GM23248 (cell line): Measurements from ENCODE around the gene ARID1B. TPM values are rescaled to one million over a fixed set of nuclear protein-coding genes. Genes with fewer than 3 reads are reported as not detected.

Source experiments
- DNase-seq: peaks from one replicate; pipeline ENCODE4 v3.0.0-alpha.2; 2015
- H2AFZ ChIP-seq: fragments of 200-600 bp; sonication (generic); 2 replicates; pipeline ENCODE4 v1.6.1; 2016; ENCODE audit warnings: antibody characterized with exemption
- H3F3A ChIP-seq: fragments of 200-600 bp; sonication (generic); 2 replicates; pipeline ENCODE4 v1.6.1; 2016; ENCODE audit warnings: mild to moderate bottlenecking, antibody characterized with exemption, mixed run types; ENCODE audit not compliant: insufficient read depth
- H3K27ac ChIP-seq: fragments of 200-600 bp; sonication (generic); 2 replicates; pipeline ENCODE4 v1.5.1; 2016; ENCODE audit warnings: mild to moderate bottlenecking
- H3K27me3 ChIP-seq: fragments of 200-600 bp; sonication (generic); replicated peaks from 2 replicates; pipeline ENCODE4 v1.6.1; 2016; ENCODE audit warnings: mild to moderate bottlenecking; ENCODE audit not compliant: insufficient read depth
- H3K36me3 ChIP-seq: fragments of 200-600 bp; sonication (generic); 2 replicates; pipeline ENCODE4 v1.6.1; 2016; ENCODE audit warnings: low read depth, mild to moderate bottlenecking
- H3K4me1 ChIP-seq: fragments of 200-600 bp; sonication (generic); 2 replicates; pipeline ENCODE4 v1.6.1; 2016; ENCODE audit warnings: mild to moderate bottlenecking; ENCODE audit not compliant: insufficient read depth
- H3K4me2 ChIP-seq: fragments of 200-600 bp; sonication (generic); one replicate; pipeline ENCODE4 v1.6.1; 2016; ENCODE audit warnings: mild to moderate bottlenecking; ENCODE audit not compliant: unreplicated experiment
- H3K4me3 ChIP-seq: fragments of 200-600 bp; sonication (generic); 2 replicates; pipeline ENCODE4 v1.5.1; 2016; ENCODE audit warnings: mild to moderate bottlenecking
- H3K79me2 ChIP-seq: fragments of 200-600 bp; sonication (generic); 2 replicates; pipeline ENCODE4 v1.6.1; 2016; ENCODE audit warnings: mild to moderate bottlenecking; ENCODE audit not compliant: insufficient read depth
- H3K9ac ChIP-seq: fragments of 200-600 bp; sonication (generic); 2 replicates; pipeline ENCODE4 v1.6.1; 2016; ENCODE audit warnings: mild to moderate bottlenecking
- H3K9me2 ChIP-seq: fragments of 200-600 bp; sonication (generic); 2 replicates; pipeline ENCODE4 v1.6.1; 2016; ENCODE audit warnings: mixed run types, mild to moderate bottlenecking, moderate library complexity; ENCODE audit not compliant: insufficient read depth
- H3K9me3 ChIP-seq: fragments of 200-600 bp; sonication (generic); one replicate; pipeline ENCODE4 v1.6.1; 2017; ENCODE audit warnings: low read depth
- H4K20me1 ChIP-seq: fragments of 200-600 bp; sonication (generic); 2 replicates; pipeline ENCODE4 v1.6.0; 2016; ENCODE audit not compliant: insufficient read depth
- EZH2 ChIP-seq: fragments of 200-600 bp; sonication (generic); IDR thresholded peaks from 2 replicates; pipeline ENCODE4 v1.6.1; 2018; ENCODE audit warnings: antibody characterized with exemption, mild to moderate bottlenecking; ENCODE audit not compliant: insufficient read depth, poor library complexity, severe bottlenecking
- EZH2phosphoT487 ChIP-seq: fragments of 200-600 bp; sonication (generic); IDR thresholded peaks from 2 replicates; pipeline ENCODE4 v1.6.1; 2018; ENCODE audit warnings: antibody characterized with exemption, moderate library complexity, mild to moderate bottlenecking, low read depth; ENCODE audit not compliant: insufficient read depth
- WGBS, 2 experiments: methylation state at CpG; one replicate each; pipeline ENCODE4 v1.1.6; 2015 to 2017; ENCODE audit warnings: low lambda C conversion rate in 2 of 2, low coverage in 1 of 2; ENCODE audit errors: missing lambda C conversion rate in 2 of 2; 5-methylcytosine and 5-hydroxymethylcytosine counted together
- in situ Hi-C: fragments of 300-500 bp; cut with MboI; formaldehyde crosslinking; loops from 2 replicates; pipeline ENCODE4 v1.15.0; 2020
- polyA plus RNA-seq: library from polyadenylated mRNA; unstranded; fragments of >200 nt; fragmentation: Nextera tagmentation; extraction: Ambion mirVana; gene quantifications from 2 replicates; pipeline ENCODE4 v1.2.1, GENCODE V29; 2016
- total RNA-seq: library from RNA; depleted of rRNA; stranded (reverse); fragments of >200 nt; shearing (Covaris generic); gene quantifications from 2 replicates; pipeline ENCODE4 v1.2.3, GENCODE V29; 2014

The ARID1B gene
- total and polyA plus RNA-seq, 2 experiments from 2014 or later = 19.3 to 21.2 TPM

GRCh38 chr6:156988276-156989158 lies 211.3 kb downstream of the ARID1B start:
- no peak overlapping the region for H3K4me2 ChIP-seq
- no peak for DNase-seq
- H3K4me3 ChIP-seq = no peak overlapping the region
- peaks cover 100% of the 10 kb centered on the region for H3K79me2 ChIP-seq
- WGBS, 2 experiments = 61 to 67% methylated on average over 6 of the region's 6 CpGs
- H3K4me1 ChIP-seq = peaks cover 22% of the 10 kb centered on the region
- no peaks in the 10 kb centered on the region for H3K27me3 ChIP-seq
- no peaks in the 10 kb centered on the region for H3K36me3 ChIP-seq
- TF ChIP-seq EZH2phosphoT487 = no peak
- TF ChIP-seq EZH2 = no peak
- no peaks in the 10 kb centered on the region for H3K9me3 ChIP-seq
- no peak overlapping the region for H3K9ac ChIP-seq
- no peaks in the 10 kb centered on the region for H4K20me1 ChIP-seq
- in situ Hi-C loops = no loop called here
- no peaks in the 10 kb centered on the region for H3K9me2 ChIP-seq
- no peaks in the 10 kb centered on the region; the same call in 1 of the 2 replicates for H3F3A ChIP-seq
- H3K27ac ChIP-seq = no peak overlapping the region
- H2AFZ ChIP-seq = no peak overlapping the region

DNA sequence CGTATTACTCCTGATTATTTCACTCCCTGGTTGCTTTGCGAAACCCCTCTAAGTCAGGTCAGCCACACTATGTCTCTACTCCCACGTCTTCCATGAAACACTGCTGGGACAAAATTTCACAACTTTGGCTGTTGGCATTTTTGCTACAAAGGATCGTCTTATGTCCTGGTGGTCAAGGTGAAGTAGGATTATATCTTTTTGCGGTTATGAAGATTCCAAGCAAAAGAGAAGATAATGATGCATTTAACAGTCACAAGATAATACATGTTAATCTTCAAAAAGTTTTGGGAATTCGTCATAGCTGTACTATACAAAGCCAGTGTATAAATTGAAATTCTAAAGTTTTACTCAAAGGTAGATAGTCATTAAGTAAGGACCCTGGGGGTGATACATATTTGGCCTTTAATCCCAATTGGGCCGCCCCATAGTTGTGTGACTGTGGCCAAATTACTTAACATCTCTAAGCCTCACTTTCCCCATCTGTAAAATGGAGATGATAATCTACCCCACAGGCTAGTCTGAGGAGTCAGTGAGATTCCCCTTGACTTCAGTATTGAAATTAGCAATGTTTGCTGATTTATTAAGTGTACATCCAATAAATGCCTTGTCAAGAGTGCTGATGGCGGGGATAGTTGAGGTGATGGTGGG lies 212.1 kb downstream of the ARID1B start:
- H3F3A ChIP-seq = no peaks in the 10 kb centered on the region; the same call in 1 of the 2 replicates
- TF ChIP-seq EZH2 (no peak), EZH2phosphoT487 (no peak)
- H4K20me1 ChIP-seq = no peaks in the 10 kb centered on the region
- no peaks in the 10 kb centered on the region for H3K9me2 ChIP-seq
- H3K27ac ChIP-seq = no peak overlapping the region
- H3K36me3 ChIP-seq = no peaks in the 10 kb centered on the region
- H3K4me2 ChIP-seq = no peak overlapping the region
- no peaks in the 10 kb centered on the region for H3K27me3 ChIP-seq
- H2AFZ ChIP-seq = no peak overlapping the region
- H3K9ac ChIP-seq = no peak overlapping the region
- DNase-seq = no peak
- no peak overlapping the region for H3K4me3 ChIP-seq
- in situ Hi-C loops = no loop called here
- 84 to 87% methylated on average over 8 of the region's 8 CpGs for WGBS, 2 experiments
- no peaks in the 10 kb centered on the region for H3K9me3 ChIP-seq
- H3K4me1 ChIP-seq = peaks cover 21% of the 10 kb centered on the region
- H3K79me2 ChIP-seq = peaks cover 100% of the 10 kb centered on the region

DNA sequence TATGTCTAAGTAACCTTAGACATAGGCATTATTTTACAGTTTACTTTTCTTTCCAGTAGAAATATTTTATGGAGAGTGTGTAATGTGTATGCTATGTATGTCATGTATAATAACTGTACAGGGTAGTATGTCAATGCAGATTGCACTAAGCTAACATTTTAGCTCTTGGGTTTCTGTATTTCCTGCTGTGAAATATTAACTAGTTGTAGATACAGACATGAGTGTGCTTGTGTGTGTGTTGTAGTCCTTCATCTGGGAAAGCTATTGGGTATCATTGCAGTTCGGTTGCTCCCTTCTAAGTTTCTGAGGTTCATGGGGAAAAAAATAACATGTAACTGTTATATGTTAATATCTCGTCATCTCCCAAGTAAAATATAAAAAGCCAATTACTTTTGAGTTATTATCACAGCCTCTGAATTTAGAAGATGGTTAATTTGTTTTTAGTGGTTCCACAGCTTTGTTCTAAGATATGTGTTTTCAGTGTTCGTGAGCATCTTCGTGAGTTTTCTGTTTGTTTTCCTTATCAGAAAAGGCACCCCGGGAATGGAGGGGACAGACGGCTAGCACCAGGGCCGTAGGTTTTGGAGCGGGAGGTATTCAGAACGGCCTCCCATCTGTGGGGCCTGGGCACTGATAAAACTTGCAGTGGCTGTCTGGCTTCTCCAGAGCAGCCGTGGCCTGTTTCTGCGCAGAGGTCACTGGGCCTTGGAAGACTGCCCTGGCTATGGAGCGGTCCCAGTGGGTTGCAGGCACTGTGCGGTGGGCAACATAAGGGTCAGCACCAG lies 215.0 kb downstream of the ARID1B start:
- in situ Hi-C loops = no loop called here

DNA sequence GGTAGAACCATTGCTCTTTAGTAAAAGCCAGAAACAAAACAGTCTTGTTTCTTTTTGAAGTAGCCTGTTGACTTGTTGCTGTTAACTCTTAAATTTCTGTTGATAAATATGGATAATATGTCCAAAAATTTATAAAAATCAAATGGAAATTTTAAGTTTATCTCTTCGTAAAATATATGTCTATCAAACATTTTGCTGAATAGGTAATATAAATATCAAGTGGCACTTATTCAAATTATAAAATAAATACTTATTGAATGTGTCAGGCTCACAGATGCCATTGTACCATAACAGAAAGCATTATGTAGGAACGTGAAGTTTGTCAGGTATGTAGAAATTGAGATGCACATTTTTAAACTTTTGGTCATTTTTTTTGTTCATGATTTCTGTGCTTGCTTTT lies 216.5 kb downstream of the ARID1B start:
- Histone ChIP-seq H4K20me1 (no peaks in the 10 kb centered on the region), H3K9me2 (no peaks in the 10 kb centered on the region), H2AFZ (no peak overlapping the region), H3K9ac (no peak overlapping the region), H3K79me2 (peaks cover 99% of the 10 kb centered on the region), H3K27me3 (no peaks in the 10 kb centered on the region), H3F3A (no peaks in the 10 kb centered on the region), H3K9me3 (no peaks in the 10 kb centered on the region), H3K4me3 (no peak overlapping the region), H3K4me2 (no peak overlapping the region), H3K27ac (no peak overlapping the region), H3K4me1 (peaks cover 10% of the 10 kb centered on the region), H3K36me3 (no peaks in the 10 kb centered on the region)
- DNase-seq = no peak
- WGBS, 2 experiments = 97% methylated on average over 2 of the region's 2 CpGs
- in situ Hi-C loops = no loop called here
- TF ChIP-seq EZH2phosphoT487 = no peak
- TF ChIP-seq EZH2 = no peak

More for the DNA sequence above, 215.0 kb downstream of the ARID1B start:
- peaks cover 17% of the 10 kb centered on the region for H3K4me1 ChIP-seq
- H4K20me1 ChIP-seq = no peaks in the 10 kb centered on the region
- peaks cover 100% of the 10 kb centered on the region for H3K79me2 ChIP-seq
- no peak overlapping the region for H3K9ac ChIP-seq
- no peak for DNase-seq
- H2AFZ ChIP-seq = no peak overlapping the region
- TF ChIP-seq EZH2phosphoT487 (no peak), EZH2 (no peak)
- H3K36me3 ChIP-seq = no peaks in the 10 kb centered on the region
- H3K4me3 ChIP-seq = no peak overlapping the region
- H3K9me3 ChIP-seq = no peaks in the 10 kb centered on the region
- no peaks in the 10 kb centered on the region for H3K27me3 ChIP-seq
- WGBS, 2 experiments = 87 to 91% methylated on average over 13 of the region's 13 CpGs
- H3K9me2 ChIP-seq = no peaks in the 10 kb centered on the region
- no peaks in the 10 kb centered on the region for H3F3A ChIP-seq
- no peak overlapping the region for H3K27ac ChIP-seq
- H3K4me2 ChIP-seq = no peak overlapping the region
